Stomach (tissue), 9 donors: ENCODE measurements around the gene PARP3. TPM values are rescaled to one million over a fixed set of nuclear protein-coding genes. Genes with fewer than 3 reads are reported as not detected.
"Not testable (repeated sequence)": the region's sequence is repeated elsewhere in the genome, so short reads cannot be mapped to it uniquely, and the experiment has no call there.

ENCODE experiments used
- DNase-seq, 2 donors: peaks; one replicate each; pipeline versions ENCODE4 v3.0.0 to v3.0.0-alpha.2; 2013 to 2019
- H3K27ac ChIP-seq, 5 donors: fragments of 200-600 bp in 4 of 5; sonication (generic) in 4 of 5; one replicate each; pipeline ENCODE4 v1.5.1; 2013 to 2019; ENCODE audit warnings: mild to moderate bottlenecking in 1 of 5, moderate library complexity in 1 of 5
- H3K27me3 ChIP-seq, 3 donors: fragments of 200-600 bp; sonication (generic); one replicate each; pipeline ENCODE4 v1.5.1; 2017 to 2019; ENCODE audit warnings: mixed run types in 1 of 3
- H3K36me3 ChIP-seq, 4 donors: fragments of 200-600 bp; sonication (generic); 1 replicate in 3 of 4; 2 replicates in 1 of 4; pipeline ENCODE4 v1.5.1; 2016 to 2019
- H3K4me1 ChIP-seq, 4 donors: fragments of 200-600 bp; sonication (generic); one replicate each; pipeline ENCODE4 v1.5.1; 2016 to 2019
- H3K4me3 ChIP-seq, 4 donors: fragments of 200-600 bp; sonication (generic) in 3 of 4; one replicate each; pipeline ENCODE4 v1.5.1; 2016 to 2019; ENCODE audit warnings: mild to moderate bottlenecking in 1 of 4
- H3K9me3 ChIP-seq, 4 donors: fragments of 200-600 bp; sonication (generic); one replicate each; pipeline ENCODE4 v1.5.1; 2016 to 2019
- CTCF ChIP-seq, 7 experiments: fragments of 450-650 bp in 4 of 7; fragments of 200-600 bp in 3 of 7; sonication (generic) in 3 of 7; IDR thresholded peaks; one replicate each; pipeline ENCODE4 v1.5.1; 2016 to 2019; ENCODE audit warnings: antibody characterized with exemption in 7 of 7, control low read depth in 2 of 7, mild to moderate bottlenecking in 1 of 7
- EP300 ChIP-seq: sonication (generic); formaldehyde crosslinking; IDR thresholded peaks from one replicate; pipeline ENCODE4 v1.6.1; 2017; ENCODE audit warnings: antibody characterized with exemption
- POLR2A ChIP-seq, 4 donors: fragments of 450-650 bp; IDR thresholded peaks; one replicate each; pipeline ENCODE4 v1.6.1; 2016; ENCODE audit warnings: antibody characterized with exemption in 4 of 4, control low read depth in 2 of 4, mild to moderate bottlenecking in 1 of 4, moderate library complexity in 1 of 4
- POLR2AphosphoS5 ChIP-seq, 3 donors: sonication (generic); formaldehyde crosslinking; IDR thresholded peaks; one replicate each; pipeline ENCODE4 v1.6.1; 2016; ENCODE audit warnings: antibody characterized with exemption in 3 of 3
- WGBS, 5 donors: extraction: QIAGEN DNeasy Blood & Tissue Kit in 3 of 5; methylation state at CpG; one replicate each; pipeline versions ENCODE4 v1.1.5 to v1.1.7; 2013 to 2018; 5-methylcytosine and 5-hydroxymethylcytosine counted together
- intact Hi-C: fragments of 100-400 bp; cut with DNase I; formaldehyde crosslinking; loops from one replicate; pipeline ENCODE4 v1.15.1; 2023; ENCODE audit warnings: low total_unique reads
- polyA plus RNA-seq, 3 donors: library from polyadenylated mRNA; stranded (reverse); fragments of 200-250 nt; gene quantifications; one replicate each; pipeline ENCODE4 v1.2.3, GENCODE V29; 2013
- total RNA-seq, 5 donors: library from RNA; depleted of rRNA; stranded (reverse); fragments of >200 nt; gene quantifications; one replicate each; pipeline versions ENCODE4 v1.1.0 to v1.2.3, GENCODE V29; 2014 to 2016
- donor health status: healthy with polysubstance abuse.
- donor health status: Bipolar disorder and iron deficiency.
- donor health status: healthy.

The PARP3 gene
- total and polyA plus RNA-seq, 8 donors: 10.6 to 39.7 (median 16.0) TPM

DNA sequence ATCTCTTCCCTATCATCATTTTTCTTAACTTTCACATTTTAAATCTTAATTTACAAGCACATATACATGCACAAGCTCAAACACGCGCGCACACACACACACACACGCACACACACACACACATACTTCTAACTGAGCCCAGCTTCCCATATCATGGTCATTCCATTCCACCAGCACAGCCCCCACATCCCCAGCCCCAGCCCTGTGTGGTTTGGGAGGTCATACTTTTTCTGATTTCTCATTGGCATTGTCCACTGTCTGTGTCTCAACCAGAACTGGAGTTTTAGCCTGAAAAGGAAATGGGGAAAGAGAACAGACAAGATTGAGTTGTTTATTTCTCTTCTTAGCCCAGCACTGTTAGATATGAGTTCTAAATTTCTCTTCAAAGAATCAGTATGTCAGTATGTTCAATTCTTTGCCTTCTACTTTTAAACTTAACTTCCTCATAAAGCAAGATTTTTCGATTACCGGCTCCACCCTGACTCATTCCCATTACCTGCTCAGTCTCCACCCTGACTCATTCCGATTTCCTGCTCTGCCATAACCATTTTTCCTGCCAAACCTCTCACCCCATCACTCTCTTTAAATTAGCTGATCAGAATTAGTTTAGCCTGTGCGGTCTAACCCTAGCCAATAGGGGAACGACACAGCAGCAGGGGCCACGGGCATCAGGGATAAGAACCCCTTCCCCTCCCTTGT, 45.4 kb upstream of the PARP3 start:
- 87 to 92% (median 91%) methylated on average over 10 of the region's 10 CpGs for WGBS, 5 donors
- Histone ChIP-seq H3K27me3 (peaks cover 0 to 7% (median 0%) of the 10 kb centered on the region in 3 donors), H3K9me3 (no peaks in the 10 kb centered on the region), H3K27ac (no peak overlapping the region), H3K4me3 (no peak overlapping the region), H3K4me1 (no peaks in the 10 kb centered on the region), H3K36me3 (no peaks in the 10 kb centered on the region)
- DNase-seq: no peak
- TF ChIP-seq POLR2AphosphoS5 (IDR thresholded peaks at IDR 0.05) (no peak), CTCF (IDR thresholded peaks at IDR 0.05) (no peak), POLR2A (IDR thresholded peaks at IDR 0.05) (no peak), EP300 (no peak)
- intact Hi-C loops: no loop called here

GRCh38 chr3:51897391-51897790, 44.8 kb upstream of the PARP3 start:
- TF ChIP-seq EP300 (no peak), POLR2AphosphoS5 (IDR thresholded peaks at IDR 0.05) (no peak), POLR2A (IDR thresholded peaks at IDR 0.05) (no peak), CTCF (IDR thresholded peaks at IDR 0.05) (no peak)
- no peak for DNase-seq
- no peaks in the 10 kb centered on the region for H3K9me3 ChIP-seq
- no peak overlapping the region for H3K4me3 ChIP-seq
- 79 to 90% (median 85%) methylated on average over 15 of the region's 15 CpGs for WGBS, 5 donors
- no peak overlapping the region for H3K27ac ChIP-seq
- peaks cover 0 to 7% (median 0%) of the 10 kb centered on the region in 3 donors for H3K27me3 ChIP-seq
- no peaks in the 10 kb centered on the region for H3K4me1 ChIP-seq
- no peaks in the 10 kb centered on the region for H3K36me3 ChIP-seq
- intact Hi-C loops: no loop called here

GRCh38 chr3:51900043-51900442, 42.1 kb upstream of the PARP3 start:
- H3K27me3 ChIP-seq, DNase-seq, intact Hi-C loops, H3K9me3 ChIP-seq, H3K27ac ChIP-seq, H3K4me3 ChIP-seq, H3K4me1 ChIP-seq, H3K36me3 ChIP-seq: not testable (repeated sequence)
- 56 to 68% (median 59%) methylated on average over 7 of the region's 7 CpGs for WGBS, 5 donors

DNA sequence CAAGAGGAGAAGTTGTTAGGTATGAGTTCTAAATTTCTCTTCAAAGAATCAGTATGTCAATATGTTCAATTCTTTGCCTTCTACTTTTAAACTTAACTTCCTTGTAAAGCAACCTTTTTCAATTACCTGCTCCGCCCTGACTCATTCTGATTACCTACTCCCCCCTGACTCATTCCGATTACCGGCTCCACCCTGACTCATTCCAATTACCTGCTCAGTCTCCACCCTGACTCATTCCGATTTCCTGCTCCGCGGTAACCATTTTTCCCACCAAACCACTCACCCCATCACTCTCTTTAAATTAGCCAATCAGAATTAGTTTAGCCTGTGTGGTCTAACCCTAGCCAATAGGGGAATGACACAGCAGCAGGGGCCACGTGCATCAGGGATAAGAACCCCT, 39.8 kb upstream of the PARP3 start:
- H3K27me3 ChIP-seq, H3K4me3 ChIP-seq, intact Hi-C loops, H3K36me3 ChIP-seq, H3K4me1 ChIP-seq: not testable (repeated sequence)
- Histone ChIP-seq H3K27ac (peak overlapping the region in 1 of 5 donors; percentile 48), H3K9me3 (peaks cover 0 to 18% (median 0%) of the 10 kb centered on the region in 4 donors)
- 33 to 56% (median 42%) methylated on average over 6 to 7 of the region's 7 CpGs for WGBS, 5 donors
- peak in 1 of 2 donors; percentile 47 for DNase-seq

DNA sequence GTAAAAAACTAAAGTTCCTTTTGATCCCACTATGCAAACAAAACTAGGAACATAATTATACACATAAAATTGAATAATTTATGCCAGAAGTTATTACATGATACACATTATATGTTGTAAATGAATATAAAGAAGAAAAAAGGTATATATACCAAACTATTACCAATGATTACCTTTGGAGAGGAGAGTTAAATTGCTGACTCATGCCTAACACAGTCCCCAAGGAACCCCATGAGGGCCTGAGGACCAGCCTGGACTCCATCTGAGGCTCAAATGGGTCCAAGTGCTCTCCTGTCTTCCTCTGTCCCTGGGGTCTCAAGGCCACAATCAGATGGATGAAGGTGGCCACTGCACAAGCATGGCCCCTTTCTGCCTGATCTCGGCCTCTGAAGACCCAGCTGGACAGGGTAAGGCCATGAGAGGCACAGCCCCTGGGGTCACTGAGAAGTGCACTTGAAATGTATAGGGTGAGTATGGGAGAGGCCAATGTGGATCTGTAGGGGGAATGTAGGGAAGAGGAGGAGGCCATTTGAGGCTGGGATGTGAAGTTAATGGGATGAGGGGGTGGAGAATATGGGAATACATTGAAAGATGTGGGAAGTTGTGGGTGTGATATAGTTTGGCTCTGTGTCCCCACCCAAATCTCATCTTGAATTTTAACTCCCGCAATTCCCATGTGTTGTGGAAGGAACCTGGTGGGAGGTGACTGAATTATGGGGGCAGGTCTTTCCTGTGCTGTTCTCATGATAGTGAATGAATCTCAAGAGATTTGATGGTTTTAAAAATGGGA, 37.9 kb upstream of the PARP3 start:
- Histone ChIP-seq H3K4me1 (no peaks in the 10 kb centered on the region), H3K36me3 (no peaks in the 10 kb centered on the region), H3K9me3 (peaks cover 0 to 31% (median 0%) of the 10 kb centered on the region in 4 donors), H3K4me3 (no peak overlapping the region), H3K27ac (no peak overlapping the region), H3K27me3 (no peaks in the 10 kb centered on the region)
- 85 to 97% (median 93%) methylated on average over 2 of the region's 2 CpGs for WGBS, 5 donors
- TF ChIP-seq POLR2A (IDR thresholded peaks at IDR 0.05) (no peak), EP300 (no peak), POLR2AphosphoS5 (IDR thresholded peaks at IDR 0.05) (no peak), CTCF (IDR thresholded peaks at IDR 0.05) (no peak)
- DNase-seq: no peak
- intact Hi-C loops: no loop called here
